GM18505 (cell line): ENCODE data around the gene ELAVL1.
"Not testable (repeated sequence)": the region's sequence is repeated elsewhere in the genome, so short reads cannot be mapped to it uniquely, and the experiment has no call there.

Source experiments
- ATAC-seq: cut with Tn5 transposase; IDR thresholded peaks from one replicate; pipeline ENCODE4 v1.9.1; 2021; ENCODE audit not compliant: unreplicated experiment
- POLR2A ChIP-seq: IDR thresholded peaks from 4 replicates; pipeline ENCODE4 v1.6.1; 2011; ENCODE audit warnings: borderline replicate concordance; ENCODE audit not compliant: insufficient read depth, insufficient read length; ENCODE audit errors: extremely low read depth

ELAVL1 gene

DNA sequence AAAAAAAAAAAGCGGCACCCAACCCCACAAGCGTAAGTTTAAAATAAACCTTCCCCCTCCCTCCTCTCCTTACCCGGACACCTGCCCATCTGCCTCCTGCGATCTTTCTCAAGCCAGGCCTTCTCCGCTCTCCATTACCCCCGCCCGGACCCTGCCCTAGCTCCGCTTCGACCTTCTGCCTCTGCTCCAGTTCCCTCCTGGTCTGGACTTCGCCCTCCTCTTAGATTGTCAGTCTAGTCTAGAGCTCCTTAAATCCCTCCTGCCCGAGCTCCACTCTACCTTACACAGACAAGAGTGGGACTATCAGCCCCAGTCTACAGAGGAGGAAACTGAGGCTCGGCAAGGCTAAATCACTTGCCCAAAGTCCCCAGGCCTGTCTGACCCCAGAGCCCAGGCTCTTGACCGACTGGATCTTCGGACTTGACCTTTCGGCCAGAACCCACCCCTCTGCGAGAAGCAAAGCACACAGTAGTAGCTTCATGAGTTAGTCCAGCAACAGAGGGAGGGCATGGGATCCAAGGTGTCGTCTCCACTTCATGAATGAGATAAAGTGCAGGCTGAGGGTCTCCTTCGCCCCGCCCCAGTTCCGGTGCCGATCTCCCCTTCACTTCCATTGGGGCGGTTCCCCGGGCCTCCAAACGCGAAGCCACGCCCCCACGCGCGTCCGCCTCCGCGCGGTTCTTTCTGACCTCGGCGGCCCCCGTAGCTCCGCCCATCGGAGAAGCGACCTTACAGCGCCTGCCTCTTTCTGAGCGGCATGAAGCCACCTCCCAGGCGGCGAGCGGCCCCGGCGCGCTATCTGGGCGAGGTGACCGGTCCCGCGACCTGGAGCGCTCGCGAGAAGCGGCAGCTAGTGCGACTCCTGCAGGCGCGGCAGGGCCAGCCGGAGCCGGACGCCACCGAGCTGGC lies 85.6 kb downstream of the ELAVL1 start, which contains the start of gene SNAPC2:
TSS of gene SNAPC2 (plus strand) at position 729 of the 909 bp plus-strand sequence. CDS start at position 758, 29 bp downstream.
- ATAC-seq: peak; percentile 56
- TF ChIP-seq POLR2A: peak; percentile 62

DNA sequence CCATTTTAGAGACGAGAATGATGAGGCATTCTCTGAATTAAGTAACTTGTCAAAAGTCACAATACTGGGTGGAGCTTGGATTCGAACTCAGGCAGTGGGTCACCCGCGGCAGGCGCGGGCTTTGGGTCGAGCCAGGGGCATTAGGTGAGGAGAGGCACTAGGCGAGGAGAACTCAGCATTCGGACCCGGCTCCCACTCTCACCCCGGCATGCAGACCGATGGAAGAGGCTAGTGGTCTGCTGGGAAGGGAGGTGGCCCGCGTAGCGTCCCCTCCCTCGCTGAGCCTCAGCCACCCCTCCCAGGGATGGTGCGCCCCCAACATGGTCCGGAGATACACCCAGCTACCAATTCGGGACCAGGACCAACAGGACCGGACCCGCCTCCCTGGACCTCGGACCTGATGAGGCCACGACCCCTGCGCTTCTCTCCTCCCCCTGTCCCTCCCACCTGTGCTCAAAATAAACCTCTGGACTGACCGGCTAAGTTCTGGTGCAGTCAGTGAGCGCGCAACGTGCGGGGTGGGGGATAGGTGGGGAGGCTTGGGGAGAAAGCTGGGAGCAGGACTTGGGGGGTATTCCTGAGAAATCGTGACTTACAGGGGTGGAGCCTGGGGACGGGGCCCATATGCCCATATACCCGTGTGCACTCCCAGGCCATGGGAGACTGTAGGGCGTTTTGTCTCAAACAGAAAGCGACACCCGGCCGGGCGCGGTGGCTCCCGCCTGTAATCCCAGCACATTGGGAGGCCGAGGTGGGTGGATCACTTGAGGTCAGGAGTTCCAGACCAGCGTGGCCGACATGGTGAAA lies 86.6 kb downstream of the ELAVL1 start:
- no peak for ATAC-seq
- TF ChIP-seq POLR2A: no peak

GRCh38 chr19:7918062-7918614 lies 87.3 kb downstream of the ELAVL1 start:
- ATAC-seq: not testable (repeated sequence)

- TF ChIP-seq POLR2A: no peak
- ATAC-seq: no peak
Observed at GRCh38 chr19:7917267-7918061, 88.0 kb downstream of the ELAVL1 start.

DNA sequence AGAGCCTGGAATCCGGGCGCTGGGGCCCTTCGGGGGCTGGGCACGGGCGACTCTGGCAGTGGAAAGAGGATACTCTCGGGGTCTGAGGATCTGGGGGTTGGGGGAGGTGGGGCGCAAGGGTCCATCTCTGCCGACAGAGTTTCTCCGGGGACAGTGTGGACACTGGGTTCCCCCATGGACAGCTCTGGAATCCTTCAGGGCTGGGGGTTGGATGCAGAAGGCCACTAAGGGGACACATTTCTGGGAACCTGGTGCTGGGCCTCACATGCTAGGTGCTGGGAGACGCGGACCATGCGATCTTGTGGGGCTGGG lies 88.5 kb downstream of the ELAVL1 start:
- ATAC-seq: no peak

GRCh38 chr19:7916103-7916954 lies 89.1 kb downstream of the ELAVL1 start:
- no peak for ATAC-seq
- TF ChIP-seq POLR2A: no peak

More for the DNA sequence above, 88.5 kb downstream of the ELAVL1 start:
- no peak for TF ChIP-seq POLR2A

DNA sequence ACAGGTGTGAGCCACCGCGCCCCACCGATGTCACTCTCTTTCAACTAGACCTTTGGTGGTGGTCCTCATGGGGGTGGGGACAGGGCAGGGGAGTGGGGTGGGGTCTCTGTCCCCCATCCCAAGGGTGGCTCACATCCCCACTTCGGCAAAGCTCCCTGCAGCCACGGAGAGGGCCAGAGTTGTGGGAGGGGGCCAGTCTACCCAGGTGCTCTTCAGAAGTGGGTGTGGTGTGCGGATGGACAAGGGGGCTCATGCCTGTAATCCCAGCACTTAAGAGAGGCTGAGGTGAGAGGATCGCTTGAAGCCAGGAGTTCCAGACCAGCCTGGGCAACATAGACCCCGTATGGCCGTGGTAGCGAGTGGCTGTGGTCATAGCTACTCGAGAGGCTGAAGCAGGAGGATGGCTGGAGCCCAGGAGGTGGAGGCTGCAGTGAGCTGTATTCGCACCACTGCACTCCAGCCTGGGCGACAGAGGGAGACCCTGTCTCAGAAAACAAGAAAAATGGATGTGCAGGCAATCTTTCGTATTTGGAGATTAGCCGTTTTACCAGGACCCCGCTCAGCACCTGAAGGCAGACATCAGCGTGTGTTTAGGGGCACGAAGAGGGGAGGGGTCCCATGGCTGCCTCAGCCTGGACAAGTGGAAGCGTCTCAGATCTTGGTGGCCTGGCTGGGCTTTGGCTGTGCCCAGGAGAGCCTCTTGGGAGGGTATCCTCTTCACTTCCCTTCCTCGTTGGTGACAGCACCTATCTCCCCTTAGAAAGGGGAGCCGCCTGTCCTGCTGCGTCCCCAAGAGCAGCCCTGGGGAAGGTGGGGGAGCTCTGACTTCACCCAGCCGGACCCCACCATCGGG lies 90.0 kb downstream of the ELAVL1 start:
- ATAC-seq: no peak
- no peak for TF ChIP-seq POLR2A

- TF ChIP-seq POLR2A: no peak
- ATAC-seq: no peak
Observed at GRCh38 chr19:7914598-7915045, 90.8 kb downstream of the ELAVL1 start, which contains the start of gene TGFBR3L. TSS of gene TGFBR3L (plus strand) at chr19:7914830.

DNA sequence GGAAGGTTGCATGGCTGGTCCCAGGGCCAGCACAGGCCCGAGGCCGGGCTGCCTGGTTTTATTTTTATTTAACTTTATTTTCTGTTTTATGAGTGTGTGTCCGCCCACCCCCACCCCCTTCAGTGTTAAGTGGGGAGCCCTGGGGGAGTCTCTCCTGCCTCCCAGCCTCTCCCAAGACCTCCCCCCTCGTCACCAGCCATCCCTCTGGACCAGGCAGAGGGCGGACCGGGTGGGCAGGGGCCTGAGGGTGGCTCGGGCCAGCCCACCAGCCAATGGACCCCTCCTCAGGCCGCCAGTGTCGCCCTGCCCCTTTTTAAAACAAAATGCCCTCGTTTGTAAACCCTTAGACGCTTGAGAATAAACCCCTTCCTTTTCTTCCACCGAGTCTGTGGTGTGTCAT lies 91.3 kb downstream of the ELAVL1 start:
- no peak for ATAC-seq
- TF ChIP-seq POLR2A: no peak

- TF ChIP-seq POLR2A: no peak
- no peak for ATAC-seq
Observed at GRCh38 chr19:7913652-7914051, 91.8 kb downstream of the ELAVL1 start.
